ENCODE results near the gene IFNL4.
"Not testable (repeated sequence)": the region's sequence is repeated elsewhere in the genome, so short reads cannot be mapped to it uniquely, and the experiment has no call there.

The IFNL4 gene

GRCh38 chr19:39257227-39257626 lies 8.6 kb upstream of the IFNL4 start:
- DNase-seq (ENCODE audit: low read depth in 2 of 2) = no peak

GRCh38 chr19:39254531-39255345 lies 6.1 kb upstream of the IFNL4 start:
- DNase-seq (ENCODE audit: low read depth in 2 of 2) = no peak

GRCh38 chr19:39253374-39254149 lies 4.9 kb upstream of the IFNL4 start:
- DNase-seq (ENCODE audit: low read depth in 2 of 2) = no peak

GRCh38 chr19:39252458-39252857 lies 3.8 kb upstream of the IFNL4 start:
- DNase-seq (ENCODE audit: low read depth in 2 of 2) = no peak

GRCh38 chr19:39251846-39252245 lies 3.2 kb upstream of the IFNL4 start:
- no peak for DNase-seq (ENCODE audit: low read depth in 2 of 2)

- DNase-seq (ENCODE audit: low read depth in 2 of 2) = no peak
Observed at GRCh38 chr19:39251081-39251480, 2.4 kb upstream of the IFNL4 start.

GRCh38 chr19:39247701-39248664 lies 673 bp downstream of the IFNL4 start:
- DNase-seq (ENCODE audit: low read depth in 2 of 2) = no peak

GRCh38 chr19:39246951-39247669 lies 1.5 kb downstream of the IFNL4 start:
- peak in 1 of 2 experiments; percentile 32 for DNase-seq (ENCODE audit: low read depth in 2 of 2)

- not testable (repeated sequence) for DNase-seq (ENCODE audit: low read depth in 2 of 2)
Observed at GRCh38 chr19:39245166-39245565, 3.5 kb downstream of the IFNL4 start.

GRCh38 chr19:39244410-39245100 lies 4.1 kb downstream of the IFNL4 start, which contains the start of gene IFNL3:
IFNL3 (minus strand) TSS chr19:39245006; CDS start chr19:39244967, 39 bp downstream.
- not testable (repeated sequence) for DNase-seq (ENCODE audit: low read depth in 2 of 2)

- DNase-seq (ENCODE audit: low read depth in 2 of 2) = not testable (repeated sequence)
Observed at GRCh38 chr19:39243741-39244140, 4.9 kb downstream of the IFNL4 start.

GRCh38 chr19:39240421-39240820 lies 8.2 kb downstream of the IFNL4 start:
- DNase-seq (ENCODE audit: low read depth in 2 of 2) = no peak

- DNase-seq (ENCODE audit: low read depth in 2 of 2) = no peak
Observed at GRCh38 chr19:39238944-39239343, 9.7 kb downstream of the IFNL4 start.

- no peak for DNase-seq (ENCODE audit: low read depth in 2 of 2)
Observed at GRCh38 chr19:39238209-39238608, 10.4 kb downstream of the IFNL4 start.

- DNase-seq (ENCODE audit: low read depth in 2 of 2) = peak; percentile 24 to 46
Observed at GRCh38 chr19:39237200-39238184, 11.2 kb downstream of the IFNL4 start.

GRCh38 chr19:39236527-39236926 lies 12.1 kb downstream of the IFNL4 start:
- no peak for DNase-seq (ENCODE audit: low read depth in 2 of 2)

GRCh38 chr19:39232708-39233107 lies 15.9 kb downstream of the IFNL4 start:
- DNase-seq (ENCODE audit: low read depth in 2 of 2) = no peak

GRCh38 chr19:39230096-39230764 lies 18.4 kb downstream of the IFNL4 start:
- DNase-seq (ENCODE audit: low read depth in 2 of 2) = no peak

- no peak for DNase-seq (ENCODE audit: low read depth in 2 of 2)
Observed at GRCh38 chr19:39224910-39225309, 23.7 kb downstream of the IFNL4 start.

Measured in stimulated activated CD4-positive, alpha-beta T cell treated with anti-CD3 and anti-CD28 coated beads, Interleukin-12 subunit alpha, Interleukin-12 subunit beta, amount 100 ng/mL, for 24 hours (primary cell).